ENCODE results near the gene EPOP.
A peak's percentile ranks its signal among the peaks of the same experiment; 100 is the strongest.
"Not testable (repeated sequence)": the region's sequence is repeated elsewhere in the genome, so short reads cannot be mapped to it uniquely, and the experiment has no call there.

EPOP gene

DNA sequence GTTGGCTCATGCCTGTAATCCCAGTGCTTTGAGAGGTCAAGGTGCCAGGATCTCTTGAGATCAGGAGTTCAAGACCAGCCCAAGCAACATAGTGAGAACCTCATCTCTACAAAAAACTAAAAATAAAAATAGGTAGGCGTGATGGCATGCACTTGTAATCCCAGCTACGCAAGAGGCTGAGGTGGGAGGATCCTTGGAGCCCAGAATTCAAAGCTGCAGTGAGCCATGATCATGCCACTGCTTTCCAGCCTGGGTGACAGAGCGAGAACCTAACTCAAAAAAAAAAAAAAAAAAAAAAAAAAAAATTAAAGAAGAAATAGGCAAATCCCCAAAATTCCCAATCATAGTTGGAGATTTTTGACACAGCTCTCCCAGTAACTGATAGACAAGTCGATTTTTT is 36.8 kb downstream of the EPOP start:
- H3K4me3 ChIP-seq (replicated peaks; ENCODE audit: low read depth, low read length) = no peak overlapping the region
- TF ChIP-seq, protein P1, sequence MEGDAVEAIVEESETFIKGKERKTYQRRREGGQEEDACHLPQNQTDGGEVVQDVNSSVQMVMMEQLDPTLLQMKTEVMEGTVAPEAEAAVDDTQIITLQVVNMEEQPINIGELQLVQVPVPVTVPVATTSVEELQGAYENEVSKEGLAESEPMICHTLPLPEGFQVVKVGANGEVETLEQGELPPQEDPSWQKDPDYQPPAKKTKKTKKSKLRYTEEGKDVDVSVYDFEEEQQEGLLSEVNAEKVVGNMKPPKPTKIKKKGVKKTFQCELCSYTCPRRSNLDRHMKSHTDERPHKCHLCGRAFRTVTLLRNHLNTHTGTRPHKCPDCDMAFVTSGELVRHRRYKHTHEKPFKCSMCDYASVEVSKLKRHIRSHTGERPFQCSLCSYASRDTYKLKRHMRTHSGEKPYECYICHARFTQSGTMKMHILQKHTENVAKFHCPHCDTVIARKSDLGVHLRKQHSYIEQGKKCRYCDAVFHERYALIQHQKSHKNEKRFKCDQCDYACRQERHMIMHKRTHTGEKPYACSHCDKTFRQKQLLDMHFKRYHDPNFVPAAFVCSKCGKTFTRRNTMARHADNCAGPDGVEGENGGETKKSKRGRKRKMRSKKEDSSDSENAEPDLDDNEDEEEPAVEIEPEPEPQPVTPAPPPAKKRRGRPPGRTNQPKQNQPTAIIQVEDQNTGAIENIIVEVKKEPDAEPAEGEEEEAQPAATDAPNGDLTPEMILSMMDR (IDR thresholded peaks at IDR 0.05; ENCODE audit: low read depth, low read length, missing control alignments) = no peak
- DNase-seq (ENCODE audit: extremely low read depth, low read depth) = no peak

DNA sequence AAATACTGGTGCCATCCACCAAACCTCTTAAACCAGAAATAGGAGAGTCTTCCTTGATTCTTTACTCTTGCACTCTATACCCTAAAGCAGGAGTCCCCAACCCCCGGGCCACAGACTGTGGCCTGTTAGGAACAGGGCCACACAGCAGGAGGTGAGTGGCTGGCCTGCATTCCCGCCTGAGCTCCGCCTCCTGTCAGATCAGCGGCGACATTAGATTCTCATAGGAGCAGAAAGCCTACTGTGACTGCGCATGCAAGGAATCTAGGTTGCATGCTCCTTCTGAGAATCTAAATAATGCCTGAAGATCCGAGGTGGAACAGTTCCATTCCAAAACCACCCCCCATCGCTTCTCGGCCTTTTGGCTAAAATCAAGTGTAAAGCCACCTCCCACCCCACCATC is 38.7 kb downstream of the EPOP start:
- DNase-seq (ENCODE audit: extremely low read depth, low read depth) = no peak
- no peak overlapping the region for H3K4me3 ChIP-seq (replicated peaks; ENCODE audit: low read depth, low read length)
- TF ChIP-seq, protein P1 (IDR thresholded peaks at IDR 0.05; ENCODE audit: low read depth, low read length, missing control alignments) = no peak

DNA sequence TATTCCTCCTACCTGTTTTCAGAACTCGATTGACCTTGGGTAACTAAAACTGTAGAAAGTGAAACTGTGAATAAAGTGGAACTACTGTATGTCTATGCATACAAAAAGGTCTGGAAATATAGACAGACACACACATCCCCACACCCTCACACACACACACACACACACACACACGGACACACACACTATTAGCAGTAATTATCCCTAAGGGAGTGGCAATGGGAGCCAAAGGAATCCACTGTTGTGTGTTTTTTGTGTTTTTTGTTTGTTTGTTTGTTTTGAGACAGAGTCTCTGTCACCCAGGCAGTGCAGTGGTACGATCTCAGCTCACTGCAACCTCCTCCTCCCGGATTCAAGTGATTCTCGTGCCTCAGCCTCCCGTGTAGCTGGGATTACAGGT is 42.4 kb downstream of the EPOP start:
- TF ChIP-seq, protein P1 (IDR thresholded peaks at IDR 0.05; ENCODE audit: low read depth, low read length, missing control alignments) = no peak
- DNase-seq (ENCODE audit: extremely low read depth, low read depth) = no peak
- H3K4me3 ChIP-seq (replicated peaks; ENCODE audit: low read depth, low read length) = no peak overlapping the region

DNA sequence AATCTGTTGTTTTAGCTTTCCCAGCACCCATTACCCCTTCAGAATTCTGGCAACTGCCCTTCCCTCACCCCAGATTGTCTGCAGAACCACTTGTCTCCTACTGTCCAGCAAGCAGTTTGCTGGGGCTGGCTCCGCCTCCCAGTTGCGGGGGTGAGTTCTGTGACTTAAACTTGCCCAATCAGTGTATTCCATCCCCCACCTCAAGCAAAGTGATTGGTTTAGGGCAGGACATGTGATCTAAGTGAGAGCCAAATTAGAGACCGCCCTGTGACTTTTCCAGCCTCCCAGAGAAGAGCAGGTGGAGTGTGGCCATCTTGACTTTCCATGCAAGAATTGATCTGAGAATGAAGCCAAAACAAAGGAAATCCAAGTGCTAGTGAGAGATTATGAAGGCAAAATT is 46.3 kb downstream of the EPOP start:
- peak; percentile 7 for DNase-seq (ENCODE audit: extremely low read depth, low read depth)
- no peak overlapping the region for H3K4me3 ChIP-seq (replicated peaks; ENCODE audit: low read depth, low read length)
- TF ChIP-seq, protein P1 (IDR thresholded peaks at IDR 0.05; ENCODE audit: low read depth, low read length, missing control alignments) = no peak

DNA sequence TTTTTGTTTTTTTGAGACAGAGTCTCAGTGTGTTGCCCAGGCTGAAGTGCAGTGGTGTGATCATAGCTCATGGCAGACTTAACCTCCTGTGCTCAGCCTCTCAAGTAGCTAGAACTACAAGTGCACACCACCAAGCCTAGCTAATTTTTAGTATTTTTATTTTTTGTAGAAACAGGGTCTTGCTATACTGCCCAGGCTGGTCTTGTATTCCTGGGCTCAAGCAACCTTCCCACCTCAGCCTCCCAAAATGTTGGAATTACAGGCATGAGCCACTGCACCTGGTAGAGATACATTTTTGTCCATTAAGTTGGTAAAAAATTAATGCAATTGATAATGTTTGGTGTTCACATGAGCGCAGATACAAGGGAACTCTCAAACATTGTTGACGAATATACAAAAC is 46.8 kb downstream of the EPOP start:
- TF ChIP-seq, protein P1 (IDR thresholded peaks at IDR 0.05; ENCODE audit: low read depth, low read length, missing control alignments) = no peak
- no peak overlapping the region for H3K4me3 ChIP-seq (replicated peaks; ENCODE audit: low read depth, low read length)
- DNase-seq (ENCODE audit: extremely low read depth, low read depth) = no peak

DNA sequence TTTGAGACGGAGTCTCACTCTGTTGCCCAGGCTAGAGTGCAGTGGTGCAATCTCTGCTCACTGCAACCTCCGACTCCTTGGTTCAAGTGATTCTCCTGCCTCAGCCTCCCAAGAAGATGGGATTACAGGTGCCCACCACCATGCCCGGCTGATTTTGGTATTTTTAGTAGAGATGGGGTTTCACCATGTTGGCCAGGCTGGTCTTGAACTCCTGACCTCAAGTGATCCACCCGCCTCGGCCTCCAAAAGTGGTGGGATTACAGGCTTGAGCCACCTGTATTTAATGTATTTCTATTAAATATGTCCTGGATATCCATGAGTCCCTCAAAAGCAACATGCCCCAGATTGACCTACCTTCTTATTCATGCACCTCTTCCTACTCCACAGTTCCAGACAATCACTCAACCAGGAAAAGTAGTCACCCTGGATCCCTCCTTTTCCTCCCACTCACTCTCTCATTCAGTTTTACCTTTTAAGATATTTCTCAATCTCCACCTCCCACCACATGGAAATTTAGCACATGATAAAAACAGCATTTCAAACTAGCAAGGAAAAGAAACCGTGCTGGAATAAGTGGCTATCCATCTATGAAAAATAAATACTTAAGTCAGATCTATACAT is 48.0 kb downstream of the EPOP start:
- DNase-seq (ENCODE audit: extremely low read depth, low read depth); H3K4me3 ChIP-seq (replicated peaks; ENCODE audit: low read depth, low read length): not testable (repeated sequence)

DNA sequence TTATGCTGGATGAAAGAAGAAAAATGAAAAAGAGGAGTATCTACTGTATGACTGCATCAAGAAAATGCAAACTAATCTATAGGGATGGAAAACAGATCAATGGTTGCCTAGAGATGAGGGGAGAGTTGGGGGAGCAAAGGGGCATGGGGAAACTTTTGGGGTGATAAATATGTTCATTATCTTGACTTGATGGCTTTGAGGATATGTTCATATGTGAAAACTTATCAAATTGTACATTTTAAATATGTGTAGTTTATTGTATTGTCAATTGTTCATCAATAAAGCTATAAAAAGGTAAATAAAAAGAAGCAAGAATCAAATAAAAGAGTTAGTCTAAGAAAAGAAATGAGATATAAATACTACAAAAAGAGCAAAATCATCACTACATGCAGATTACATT is 49.3 kb downstream of the EPOP start:
- H3K4me3 ChIP-seq (replicated peaks; ENCODE audit: low read depth, low read length) = no peak overlapping the region
- DNase-seq (ENCODE audit: extremely low read depth, low read depth) = no peak
- TF ChIP-seq, protein P1 (IDR thresholded peaks at IDR 0.05; ENCODE audit: low read depth, low read length, missing control alignments) = no peak

DNA sequence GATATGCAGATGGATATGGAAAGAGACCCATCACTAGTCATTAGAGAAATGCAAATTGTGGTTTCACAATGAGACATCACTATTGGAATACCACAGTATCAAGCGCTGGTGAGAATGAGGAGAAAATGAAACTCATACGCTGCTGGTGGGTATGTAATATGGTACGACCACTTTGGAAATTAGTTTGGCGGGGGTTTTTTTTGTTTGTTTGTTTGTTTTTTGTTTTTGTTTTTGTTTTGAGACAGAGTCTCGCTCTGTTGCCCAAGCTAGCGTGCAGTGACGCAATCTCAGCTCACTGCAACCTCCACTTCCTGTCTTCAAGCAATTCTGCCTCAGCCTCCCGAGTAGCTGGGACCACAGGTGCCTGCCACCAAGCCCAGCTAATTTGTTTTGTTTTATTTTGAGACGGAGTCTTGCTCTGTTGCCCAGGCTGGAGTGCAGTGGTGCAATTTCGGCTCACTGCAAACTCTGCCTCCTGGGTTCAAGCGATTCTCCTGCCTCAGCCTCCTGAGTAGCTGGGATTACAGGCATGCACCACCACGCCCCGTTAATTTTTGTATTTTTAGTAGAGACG is 49.9 kb downstream of the EPOP start:
- not testable (repeated sequence) for DNase-seq (ENCODE audit: extremely low read depth, low read depth); H3K4me3 ChIP-seq (replicated peaks; ENCODE audit: low read depth, low read length)

Measured in HFF-Myc (cell line).